IMR-90 (cell line): ENCODE measurements around the gene FAM168A. TPM values are rescaled to one million over a fixed set of nuclear protein-coding genes. Genes with fewer than 3 reads are reported as not detected.
A peak's percentile ranks its signal among the peaks of the same experiment; 100 is the strongest.

Source experiments
- ATAC-seq: fragments of 200-7000 bp; cut with Tn5 transposase; 2 replicates; pipeline ENCODE4 v1.9.1; 2020; ENCODE audit warnings: low read depth, mild to moderate bottlenecking, moderate library complexity
- BruUV-seq: library from RNA; stranded (reverse); fragments of 400-500 nt; replicated peaks from 2 replicates; lab custom pipeline; 2021; lab: Mats Ljungman, UMichigan
- CTCF ChIA-PET: fragments of 300-600 bp; formaldehyde crosslinking; extraction: SDS; loops from one replicate; lab custom pipeline; 2021; ENCODE audit warnings: antibody characterized with exemption; lab: Yijun Ruan, JAX
- POLR2A ChIA-PET: fragments of 300-600 bp; sonication (Branson Sonifier 250); formaldehyde crosslinking; loops from one replicate; lab custom pipeline; 2022; ENCODE audit warnings: antibody characterized with exemption; ENCODE audit not compliant: unreplicated experiment; lab: Charles Lee
- DNase-seq: peaks from one replicate; pipeline ENCODE4 v3.0.0; 2013
- H2AFZ ChIP-seq: replicated peaks from 2 replicates; pipeline ENCODE3; 2013; ENCODE audit warnings: low read length, mild to moderate bottlenecking; ENCODE audit not compliant: poor library complexity
- H2AK5ac ChIP-seq: 2 replicates; pipeline ENCODE4 v1.6.1; 2013; ENCODE audit warnings: low read depth, low read length, inconsistent platforms
- H2AK9ac ChIP-seq: replicated peaks from 2 replicates; pipeline ENCODE3; 2013; ENCODE audit warnings: mild to moderate bottlenecking, low read depth, low read length, moderate library complexity; ENCODE audit not compliant: poor library complexity
- H2BK120ac ChIP-seq: 2 replicates; pipeline ENCODE4 v1.6.1; 2013; ENCODE audit warnings: low read depth, low read length, inconsistent platforms
- H2BK15ac ChIP-seq: 3 replicates; pipeline ENCODE4 v1.6.1; 2013; ENCODE audit warnings: low read depth, low read length, inconsistent platforms
- H2BK20ac ChIP-seq: 2 replicates; pipeline ENCODE4 v1.6.1; 2013; ENCODE audit warnings: low read depth, mild to moderate bottlenecking, inconsistent platforms, low read length, moderate library complexity
- H2BK5ac ChIP-seq: 2 replicates; pipeline ENCODE4 v1.6.1; 2013; ENCODE audit warnings: mild to moderate bottlenecking, low read depth, low read length, inconsistent platforms; ENCODE audit not compliant: poor library complexity, severe bottlenecking
- H3K14ac ChIP-seq: replicated peaks from 2 replicates; pipeline ENCODE4 v1.6.1; 2013; ENCODE audit warnings: low read depth, low read length, inconsistent platforms
- H3K18ac ChIP-seq: 2 replicates; pipeline ENCODE4 v1.6.1; 2013; ENCODE audit warnings: low read depth, low read length, control low read depth
- H3K23ac ChIP-seq: 2 replicates; pipeline ENCODE4 v1.6.1; 2013; ENCODE audit warnings: low read depth, low read length, inconsistent platforms
- H3K27ac ChIP-seq: 2 replicates; pipeline ENCODE4 v1.5.1; 2013; ENCODE audit warnings: mild to moderate bottlenecking, control low read depth, low read length; ENCODE audit not compliant: insufficient read depth
- H3K27me3 ChIP-seq: 2 replicates; pipeline ENCODE4 v1.6.1; 2013; ENCODE audit warnings: low read length; ENCODE audit not compliant: control insufficient read depth, insufficient read depth
- H3K36me3 ChIP-seq: 2 replicates; pipeline ENCODE4 v1.6.1; 2013; ENCODE audit warnings: low read length, mixed read lengths; ENCODE audit not compliant: control insufficient read depth, insufficient read depth
- H3K4ac ChIP-seq: 2 replicates; pipeline ENCODE4 v1.6.1; 2013; ENCODE audit warnings: low read depth, low read length, inconsistent platforms
- H3K4me1 ChIP-seq: 2 replicates; pipeline ENCODE4 v1.6.1; 2013; ENCODE audit warnings: low read length, mixed read lengths; ENCODE audit not compliant: control insufficient read depth, insufficient read depth
- H3K4me2 ChIP-seq: 2 replicates; pipeline ENCODE4 v1.6.1; 2013; ENCODE audit warnings: low read depth, mild to moderate bottlenecking, control low read depth, low read length, moderate library complexity
- H3K4me3 ChIP-seq: 2 replicates; pipeline ENCODE4 v1.5.1; 2013; ENCODE audit warnings: low read depth, mild to moderate bottlenecking, control low read depth, low read length, moderate library complexity; ENCODE audit not compliant: insufficient read depth
- H3K56ac ChIP-seq: 2 replicates; pipeline ENCODE4 v1.6.1; 2013; ENCODE audit warnings: low read length, inconsistent platforms; ENCODE audit not compliant: insufficient read depth; ENCODE audit errors: extremely low read depth
- H3K79me1 ChIP-seq, 2 experiments: 2 replicates each; pipeline ENCODE4 v1.6.1; 2013; ENCODE audit warnings: low read length in 2 of 2, inconsistent platforms in 1 of 2, low read depth in 1 of 2
- H3K9ac ChIP-seq: 2 replicates; pipeline ENCODE4 v1.6.1; 2013; ENCODE audit warnings: low read depth, low read length, control low read depth
- H3K9me1 ChIP-seq: 2 replicates; pipeline ENCODE4 v1.6.1; 2013; ENCODE audit warnings: low read length, inconsistent platforms; ENCODE audit not compliant: insufficient read depth
- H3K9me3 ChIP-seq: 2 replicates; pipeline ENCODE4 v1.6.1; 2013; ENCODE audit warnings: low read length; ENCODE audit not compliant: control insufficient read depth, insufficient read depth
- H4K20me1 ChIP-seq: 2 replicates; pipeline ENCODE4 v1.6.1; 2013; ENCODE audit warnings: low read length, inconsistent platforms; ENCODE audit not compliant: insufficient read depth
- H4K5ac ChIP-seq: 2 replicates; pipeline ENCODE4 v1.6.1; 2013; ENCODE audit warnings: mild to moderate bottlenecking, low read depth, low read length, control low read depth
- H4K8ac ChIP-seq, 2 experiments: 2 replicates each; pipeline ENCODE4 v1.6.1; 2013; ENCODE audit warnings: low read depth in 2 of 2, low read length in 2 of 2, control low read depth in 1 of 2, inconsistent platforms in 1 of 2
- H4K91ac ChIP-seq: 2 replicates; pipeline ENCODE4 v1.6.1; 2013; ENCODE audit warnings: low read depth, low read length, inconsistent platforms; ENCODE audit not compliant: insufficient read depth
- BHLHE40 ChIP-seq: fragments of 150-350 bp; IDR thresholded peaks from 2 replicates; pipeline ENCODE4 v1.6.1; 2016; ENCODE audit warnings: mild to moderate bottlenecking, low read depth, low read length
- CEBPB ChIP-seq: IDR thresholded peaks from 2 replicates; pipeline ENCODE4 v1.6.1; 2012; ENCODE audit warnings: low read depth, low read length, improper control_type of control experiment
- CHD1 ChIP-seq: IDR thresholded peaks from 2 replicates; pipeline ENCODE4 v1.6.1; 2012; ENCODE audit warnings: low read depth, low read length, improper control_type of control experiment
- CTCF ChIP-seq: conservative IDR thresholded peaks from 2 replicates; pipeline ENCODE4 v1.5.1; 2012; ENCODE audit warnings: mild to moderate bottlenecking, low read depth, low read length, improper control_type of control experiment
- ELK1 ChIP-seq: fragments of 150-350 bp; IDR thresholded peaks from 2 replicates; pipeline ENCODE4 v1.6.1; 2016; ENCODE audit warnings: low read depth, mild to moderate bottlenecking, low read length, moderate library complexity, borderline replicate concordance
- FOS ChIP-seq: fragments of 150-350 bp; IDR thresholded peaks from 2 replicates; pipeline ENCODE4 v1.6.1; 2016; ENCODE audit warnings: low read depth, low read length
- MAFK ChIP-seq: IDR thresholded peaks from 2 replicates; pipeline ENCODE4 v1.6.1; 2012; ENCODE audit warnings: low read depth, low read length, improper control_type of control experiment
- MAZ ChIP-seq: IDR thresholded peaks from 2 replicates; pipeline ENCODE4 v1.6.1; 2012; ENCODE audit warnings: low read depth, mild to moderate bottlenecking, low read length, improper control_type of control experiment, moderate library complexity, borderline replicate concordance
- MXI1 ChIP-seq: IDR thresholded peaks from 2 replicates; pipeline ENCODE4 v1.6.1; 2012; ENCODE audit warnings: low read depth, mild to moderate bottlenecking, low read length, moderate library complexity, borderline replicate concordance
- NFE2L2 ChIP-seq: fragments of 150-350 bp; IDR thresholded peaks from 2 replicates; pipeline ENCODE4 v1.6.1; 2016; ENCODE audit warnings: low read depth, mild to moderate bottlenecking, low read length
- RCOR1 ChIP-seq: IDR thresholded peaks from 2 replicates; pipeline ENCODE4 v1.6.1; 2012; ENCODE audit warnings: mild to moderate bottlenecking, low read length, improper control_type of control experiment; ENCODE audit not compliant: insufficient replicate concordance
- SMC3 ChIP-seq: fragments of 150-350 bp; IDR thresholded peaks from 2 replicates; pipeline ENCODE4 v1.6.1; 2016; ENCODE audit warnings: low read depth, mild to moderate bottlenecking, antibody characterized with exemption, low read length, moderate library complexity
- USF2 ChIP-seq: fragments of 150-350 bp; IDR thresholded peaks from 2 replicates; pipeline ENCODE4 v1.6.1; 2017; ENCODE audit warnings: mild to moderate bottlenecking, antibody characterized with exemption, low read length, low read depth
- WGBS, 2 experiments: methylation state at CpG; one replicate each; pipeline versions ENCODE4 v1.1.5 to v1.1.7; 2013; ENCODE audit warnings: missing lambda C conversion rate in 2 of 2; ENCODE audit not compliant: insufficient read length in 1 of 2; ENCODE audit errors: extremely low coverage in 2 of 2; 5-methylcytosine and 5-hydroxymethylcytosine counted together
- dilution Hi-C: fragments of 300-500 bp; cut with HindIII; formaldehyde crosslinking; loops from one replicate; pipeline ENCODE4 v1.14.3; 2018; ENCODE audit warnings: low sequenced_read_pairs; ENCODE audit not compliant: unreplicated experiment
- in situ Hi-C: fragments of 300-500 bp; cut with MboI; formaldehyde crosslinking; loops from 3 replicates; pipeline ENCODE4 v1.14.3; 2019; ENCODE audit warnings: low sequenced_read_pairs, inconsistent platforms, mixed read lengths
- intact Hi-C: fragments of 100-400 bp; cut with micrococcal nuclease; formaldehyde crosslinking; loops from 2 replicates; pipeline ENCODE4 v1.10.0; 2022
- polyA plus RNA-seq, 3 experiments: library from polyadenylated mRNA; depleted of rRNA; stranded (reverse); fragments of >200 nt; gene quantifications; 2 replicates each; pipeline ENCODE4 v1.2.3, GENCODE V29; 2012; ENCODE audit warnings: low replicate concordance in 1 of 3
- total RNA-seq: library from RNA; depleted of rRNA; stranded (reverse); fragments of >200 nt; gene quantifications from 2 replicates; pipeline ENCODE4 v1.2.3, GENCODE V29; 2012

Gene FAM168A
- total and polyA plus RNA-seq, 2 of the 4 experiments (the other 2 are of a cell fraction) = 13.1 to 22.8 TPM

- H3K14ac ChIP-seq = no peak overlapping the region
- peak; percentile 78 for DNase-seq
- H3K18ac ChIP-seq = no peak overlapping the region
- TF ChIP-seq CHD1 = no peak
- no peak for TF ChIP-seq ELK1
- TF ChIP-seq NFE2L2 = no peak
- TF ChIP-seq RCOR1 = no peak
- TF ChIP-seq MAZ = no peak
- no peak for TF ChIP-seq CEBPB
- TF ChIP-seq CTCF = no peak
- no peak for TF ChIP-seq FOS
- no peak for TF ChIP-seq BHLHE40
- TF ChIP-seq SMC3 = no peak
- TF ChIP-seq MXI1 = no peak
- no peak for TF ChIP-seq MAFK
- TF ChIP-seq USF2 = no peak
- peaks cover 33 to 47% of the 10 kb centered on the region in 2 experiments for H3K79me1 ChIP-seq
- H4K5ac ChIP-seq = no peak overlapping the region
- no peaks in the 10 kb centered on the region for H3K27me3 ChIP-seq
- H4K91ac ChIP-seq = no peak overlapping the region
- BruUV-seq = no TSS peak
- H3K56ac ChIP-seq = no peak overlapping the region
- no peak overlapping the region for H3K27ac ChIP-seq
- ChIA-PET CTCF (interaction anchor here (0.9 to 1.3 kb wide), 3 partner anchors 11 to 162 kb away, joined by 3 to 5 read pairs (median 3); no protein-coding TSS in a partner anchor), POLR2A (no interaction called here)
- in situ Hi-C loops (no loop called here), intact Hi-C loops (no loop called here), dilution Hi-C loops (no loop called here)
- peaks cover 19% of the 10 kb centered on the region for H4K20me1 ChIP-seq
- no peak overlapping the region for H2AK9ac ChIP-seq
- peak; percentile 89 for ATAC-seq
- H2AFZ ChIP-seq = no peak overlapping the region
- no peak overlapping the region for H4K8ac ChIP-seq
- H3K9me1 ChIP-seq = no peaks in the 10 kb centered on the region; the same call in 1 of the 2 replicates
- H3K36me3 ChIP-seq = no peaks in the 10 kb centered on the region
- H3K4me2 ChIP-seq = peak overlapping the region; percentile 0; the same call in 1 of the 2 replicates
- H3K4me1 ChIP-seq = peaks cover 6% of the 10 kb centered on the region
- WGBS, 2 experiments = no CpG with 5 or more reads among the region's 1 CpG
- H2BK120ac ChIP-seq = no peak overlapping the region
- H3K23ac ChIP-seq = no peak overlapping the region
- H2BK5ac ChIP-seq = no peak overlapping the region
- H2AK5ac ChIP-seq = no peak overlapping the region
- H3K4me3 ChIP-seq = no peak overlapping the region
- no peak overlapping the region for H2BK20ac ChIP-seq
- H3K9ac ChIP-seq = no peak overlapping the region
- H3K4ac ChIP-seq = no peak overlapping the region
- H2BK15ac ChIP-seq = no peak overlapping the region
- no peaks in the 10 kb centered on the region for H3K9me3 ChIP-seq
Observed at GRCh38 chr11:73577496-73577917, 20.4 kb downstream of the FAM168A start.
